Activated B cell treated with CpG ODN at 0.5 μM for 24 hours (primary cell): ENCODE measurements around the gene NFX1. TPM values are rescaled to one million over a fixed set of nuclear protein-coding genes. Genes with fewer than 3 reads are reported as not detected.
A peak's percentile ranks its signal among the peaks of the same experiment; 100 is the strongest.

Source experiments
- ATAC-seq: fragments of 200-7000 bp; cut with Tn5 transposase; one replicate; pipeline ENCODE4 v1.10.0; 2021; ENCODE audit warnings: low read depth, mild to moderate bottlenecking, moderate library complexity
- CTCF ChIA-PET: fragments of 350-600 bp; sonication (Branson Sonifier 250); formaldehyde crosslinking; loops from one replicate; lab custom pipeline; 2021; ENCODE audit warnings: antibody characterized with exemption; lab: Charles Lee
- POLR2A ChIA-PET: fragments of 350-600 bp; sonication (Branson Sonifier 250); formaldehyde crosslinking; loops from one replicate; lab custom pipeline; 2021; ENCODE audit warnings: antibody characterized with exemption; lab: Charles Lee
- DNase-seq: peaks from one replicate; pipeline ENCODE4 v3.0.0; 2022
- H3K27ac Mint-ChIP-seq: one replicate; pipeline ENCODE4 v1.8.0; 2020; ENCODE audit warnings: mixed read lengths
- H3K27me3 Mint-ChIP-seq: one replicate; pipeline ENCODE4 v1.8.0; 2021; ENCODE audit warnings: mixed read lengths
- H3K36me3 Mint-ChIP-seq: one replicate; pipeline ENCODE4 v1.8.0; 2021; ENCODE audit warnings: low read depth, mixed read lengths
- H3K4me1 Mint-ChIP-seq: one replicate; pipeline ENCODE4 v1.8.0; 2021; ENCODE audit warnings: mixed read lengths
- H3K4me3 Mint-ChIP-seq: one replicate; pipeline ENCODE4 v1.8.0; 2020; ENCODE audit warnings: mild to moderate bottlenecking, mixed read lengths
- H3K9me3 Mint-ChIP-seq: one replicate; pipeline ENCODE4 v1.8.0; 2020; ENCODE audit warnings: mixed read lengths
- intact Hi-C: fragments of 100-400 bp; cut with micrococcal nuclease; formaldehyde crosslinking; loops from one replicate; pipeline ENCODE4 v1.15.1; 2024
- total RNA-seq: library from RNA; stranded (reverse); gene quantifications from 2 replicates; pipeline ENCODE4 v1.2.3, GENCODE V29; 2022
- TF ChIP-seq, protein P1 (sequence below): fragments of 200-600 bp; IDR thresholded peaks from one replicate; pipeline ENCODE4 v1.8.0; 2022; ENCODE audit warnings: antibody characterized with exemption, mild to moderate bottlenecking

Gene NFX1
- total RNA-seq = 51.0 and 57.2 TPM in 2 replicates

DNA sequence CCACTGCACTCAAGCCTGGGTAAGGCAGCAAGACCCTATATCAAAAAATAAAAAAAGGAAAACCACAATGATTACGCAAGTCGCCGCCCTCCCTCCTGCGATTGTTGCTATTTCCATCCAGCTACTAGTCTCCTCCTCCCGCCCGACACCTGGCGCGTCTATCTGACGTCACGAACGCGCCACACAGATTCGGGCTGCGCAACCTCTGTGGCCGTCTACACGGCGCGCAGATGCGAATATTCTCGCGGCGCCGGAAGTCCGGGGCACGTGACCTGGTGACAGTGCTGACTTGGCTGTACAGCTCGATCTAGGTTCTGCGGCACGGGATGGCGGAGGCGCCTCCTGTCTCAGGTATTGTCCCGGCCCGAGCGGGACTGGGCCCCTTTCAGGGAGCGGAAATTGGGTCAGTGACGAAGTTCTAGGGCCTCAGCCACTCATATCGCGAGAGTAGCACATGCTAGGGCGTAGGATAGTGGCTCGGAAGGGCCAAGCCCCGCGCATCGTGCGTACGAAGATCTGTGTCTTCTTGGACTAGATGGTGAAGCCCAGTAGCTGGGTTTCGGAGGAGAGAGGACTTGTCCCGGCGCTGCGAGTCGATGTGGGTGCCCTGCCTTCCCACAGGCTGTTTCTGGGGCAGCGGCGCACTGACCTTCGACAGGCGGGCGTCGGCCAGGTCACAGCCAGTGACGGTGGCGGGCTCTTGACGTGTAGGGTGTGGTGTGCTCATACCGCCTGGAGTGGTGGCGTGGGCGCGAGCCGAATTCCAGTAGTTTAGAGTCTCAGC is at the start of gene NFX1:
TSS of gene NFX1 (plus strand) at position 270 of the 784 bp plus-strand sequence. CDS start at position 327, 57 bp downstream.
- CTCF ChIA-PET = interaction anchor here (0.7 to 1.2 kb wide), 3 partner anchors 26 to 183 kb away, joined by 3 to 4 read pairs (median 4); partner anchors contain the start of genes BAG1, CHMP5 and NOL6
- H3K4me1 Mint-ChIP-seq = peaks cover 62% of the 10 kb centered on the region

DNA sequence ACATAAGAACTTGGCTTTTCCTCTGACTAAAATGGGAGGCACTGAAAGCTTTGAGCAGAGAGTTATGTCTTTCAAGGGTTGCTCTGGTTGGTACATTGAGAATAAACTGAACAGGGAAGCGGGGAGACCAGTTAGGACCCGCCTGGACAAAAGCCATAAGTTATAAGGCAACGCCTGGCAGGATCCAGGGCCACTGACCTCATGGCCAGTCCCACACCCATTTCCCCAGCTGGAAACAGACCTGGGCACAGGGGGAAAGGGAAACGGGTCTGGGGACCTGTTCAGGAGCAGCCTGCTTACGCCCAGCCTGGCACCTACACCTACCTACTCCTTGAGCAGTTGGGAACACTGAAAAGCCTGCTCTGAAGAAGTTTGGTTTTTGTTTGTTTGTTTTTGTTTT is 49.0 kb upstream of the NFX1 start:
- Mint-ChIP-seq H3K36me3 (no peaks in the 10 kb centered on the region), H3K27me3 (peaks cover 6% of the 10 kb centered on the region), H3K9me3 (no peaks in the 10 kb centered on the region), H3K4me3 (no peak overlapping the region), H3K4me1 (no peaks in the 10 kb centered on the region), H3K27ac (no peak overlapping the region)
- intact Hi-C loops = no loop called here
- no peak for ATAC-seq
- TF ChIP-seq, protein P1, sequence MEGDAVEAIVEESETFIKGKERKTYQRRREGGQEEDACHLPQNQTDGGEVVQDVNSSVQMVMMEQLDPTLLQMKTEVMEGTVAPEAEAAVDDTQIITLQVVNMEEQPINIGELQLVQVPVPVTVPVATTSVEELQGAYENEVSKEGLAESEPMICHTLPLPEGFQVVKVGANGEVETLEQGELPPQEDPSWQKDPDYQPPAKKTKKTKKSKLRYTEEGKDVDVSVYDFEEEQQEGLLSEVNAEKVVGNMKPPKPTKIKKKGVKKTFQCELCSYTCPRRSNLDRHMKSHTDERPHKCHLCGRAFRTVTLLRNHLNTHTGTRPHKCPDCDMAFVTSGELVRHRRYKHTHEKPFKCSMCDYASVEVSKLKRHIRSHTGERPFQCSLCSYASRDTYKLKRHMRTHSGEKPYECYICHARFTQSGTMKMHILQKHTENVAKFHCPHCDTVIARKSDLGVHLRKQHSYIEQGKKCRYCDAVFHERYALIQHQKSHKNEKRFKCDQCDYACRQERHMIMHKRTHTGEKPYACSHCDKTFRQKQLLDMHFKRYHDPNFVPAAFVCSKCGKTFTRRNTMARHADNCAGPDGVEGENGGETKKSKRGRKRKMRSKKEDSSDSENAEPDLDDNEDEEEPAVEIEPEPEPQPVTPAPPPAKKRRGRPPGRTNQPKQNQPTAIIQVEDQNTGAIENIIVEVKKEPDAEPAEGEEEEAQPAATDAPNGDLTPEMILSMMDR = no peak
- ChIA-PET CTCF (no interaction called here), POLR2A (no interaction called here)
- DNase-seq = no peak

More for the DNA sequence above, at the start of gene NFX1:
- ATAC-seq = peak; percentile 80
- DNase-seq = peak; percentile 97
- Mint-ChIP-seq H3K4me3 (peak within 1 kb of the TSS; percentile 99), H3K9me3 (no peaks in the 10 kb centered on the region), H3K27me3 (no peaks in the 10 kb centered on the region), H3K27ac (peak within 1 kb of the TSS; percentile 100), H3K36me3 (peaks cover 43% of the 10 kb centered on the region)
- intact Hi-C loops = loop anchor here (1.0 to 10.0 kb wide), 9 partner anchors 26 to 1038 kb away; partner anchors contain the start of genes APTX, B4GALT1, BAG1 and DNAJA1
- POLR2A ChIA-PET = interaction anchor here (0.6 to 2.2 kb wide), 32 partner anchors 8 to 1320 kb away, joined by 3 to 22 read pairs (median 5); partner anchors contain the start of genes B4GALT1, BAG1, CHMP5 and DNAJA1
- TF ChIP-seq, protein P1 = no peak

DNA sequence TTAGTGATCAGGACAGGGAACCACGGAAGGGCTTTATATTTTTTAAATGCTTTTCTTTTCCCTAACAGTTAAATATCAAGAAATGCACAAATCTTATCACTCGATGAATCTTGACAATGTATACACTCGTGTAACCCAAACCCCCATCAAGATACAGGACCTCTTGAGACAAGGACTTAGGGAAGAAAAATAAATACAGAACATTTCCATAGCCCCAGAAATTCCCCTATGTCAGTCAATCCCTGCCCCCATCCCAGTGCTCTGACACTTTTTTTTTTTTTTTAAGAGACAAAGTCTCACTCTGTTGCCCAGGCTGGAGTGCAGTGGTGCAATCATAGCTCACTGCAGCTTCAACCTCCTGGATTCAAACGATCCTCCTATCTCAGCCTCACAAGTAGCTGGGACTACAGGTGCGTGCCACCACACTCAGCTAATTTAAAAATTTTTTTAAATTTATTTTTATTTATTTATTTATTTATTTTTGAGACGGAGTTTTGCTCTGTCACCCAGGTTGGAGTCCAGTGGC is 47.6 kb upstream of the NFX1 start:
- Mint-ChIP-seq H3K4me3 (no peak overlapping the region), H3K9me3 (no peaks in the 10 kb centered on the region), H3K27ac (no peak overlapping the region), H3K27me3 (no peaks in the 10 kb centered on the region), H3K36me3 (peaks cover 4% of the 10 kb centered on the region), H3K4me1 (no peaks in the 10 kb centered on the region)
- ChIA-PET CTCF (no interaction called here), POLR2A (no interaction called here)
- intact Hi-C loops = no loop called here
- TF ChIP-seq, protein P1 = no peak
- ATAC-seq (no peak), DNase-seq (no peak)

DNA sequence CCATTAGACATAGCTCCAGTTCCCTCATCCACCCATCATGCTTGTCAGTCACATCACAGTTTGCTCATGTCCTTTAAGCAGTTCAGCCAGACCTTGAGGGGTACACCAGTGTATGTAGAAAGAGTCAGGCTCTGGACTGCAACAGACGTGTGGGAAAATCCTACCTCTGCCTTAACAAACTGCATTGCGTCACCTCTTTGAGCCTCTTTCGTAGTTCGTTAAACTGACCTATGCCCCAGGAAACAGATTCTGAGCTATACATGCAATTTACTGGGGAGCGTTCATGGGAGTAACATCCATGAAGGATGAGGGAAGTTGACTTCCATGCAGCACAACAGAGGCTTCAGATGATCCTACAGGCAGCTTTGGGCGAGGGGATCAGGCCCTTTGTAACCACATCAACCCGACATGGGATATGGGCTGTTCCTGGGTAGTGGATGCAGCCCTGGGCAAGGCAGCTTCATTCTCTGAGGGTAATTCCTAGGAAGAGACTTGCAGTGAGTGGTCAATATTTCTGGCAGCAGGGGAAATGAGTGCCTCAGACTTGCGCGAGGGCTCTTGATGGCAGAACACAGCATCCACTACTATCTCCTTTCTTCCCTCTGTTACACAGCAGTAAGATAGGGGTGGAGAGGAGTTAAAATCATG is 46.1 kb upstream of the NFX1 start:
- intact Hi-C loops = no loop called here
- TF ChIP-seq, protein P1 = no peak
- Mint-ChIP-seq H3K9me3 (no peaks in the 10 kb centered on the region), H3K4me1 (peaks cover 3% of the 10 kb centered on the region), H3K27me3 (no peaks in the 10 kb centered on the region), H3K27ac (no peak overlapping the region), H3K4me3 (no peak overlapping the region), H3K36me3 (peaks cover 4% of the 10 kb centered on the region)
- ChIA-PET POLR2A (no interaction called here), CTCF (no interaction called here)
- DNase-seq (no peak), ATAC-seq (no peak)

DNA sequence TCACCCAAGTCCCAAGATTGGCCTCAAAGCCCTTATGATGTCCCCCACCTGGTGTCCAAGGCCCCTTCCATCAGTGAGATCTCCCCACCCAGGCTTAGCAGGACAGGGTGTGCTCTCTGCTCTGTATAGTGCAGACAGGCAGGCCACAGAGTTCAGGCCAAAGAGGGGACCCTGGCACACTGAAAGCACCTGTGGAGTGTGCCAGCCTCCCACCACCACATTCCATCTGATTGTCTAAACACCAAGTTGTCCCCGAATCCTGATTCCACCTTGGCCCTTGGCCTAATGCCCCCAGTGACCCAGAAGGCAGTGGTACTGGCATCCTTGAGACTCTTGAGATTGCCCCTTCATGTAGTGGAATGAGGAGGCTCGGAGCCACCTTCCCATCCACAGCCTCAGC is 45.0 kb upstream of the NFX1 start:
- H3K36me3 Mint-ChIP-seq = peaks cover 7% of the 10 kb centered on the region
- H3K9me3 Mint-ChIP-seq = no peaks in the 10 kb centered on the region
- TF ChIP-seq, protein P1 = no peak
- ATAC-seq = no peak
- H3K27me3 Mint-ChIP-seq = no peaks in the 10 kb centered on the region
- peaks cover 11% of the 10 kb centered on the region for H3K4me1 Mint-ChIP-seq
- no peak for DNase-seq
- ChIA-PET CTCF (interaction anchor here (0.6 kb wide), 1 partner anchor 972 kb away, joined by 3 read pairs; no protein-coding TSS in a partner anchor), POLR2A (no interaction called here)
- intact Hi-C loops = no loop called here
- H3K27ac Mint-ChIP-seq = no peak overlapping the region
- H3K4me3 Mint-ChIP-seq = no peak overlapping the region
